Right lobe of liver (tissue), 6 donors: ENCODE results near the gene PKLR. TPM values are rescaled to one million over a fixed set of nuclear protein-coding genes. Genes with fewer than 3 reads are reported as not detected.

Source experiments
- ATAC-seq, 4 donors: fragments of 200-7000 bp; cut with Tn5 transposase; one replicate each; pipeline ENCODE4 v1.9.1; 2020; ENCODE audit warnings: mild to moderate bottlenecking in 4 of 4, moderate library complexity in 4 of 4
- DNase-seq, 3 donors: peaks; one replicate each; pipeline ENCODE4 v3.0.0-alpha.2; 2020
- H3K27ac ChIP-seq, 3 donors: fragments of 200-600 bp; one replicate each; pipeline ENCODE4 v1.8.0; 2022
- H3K27me3 ChIP-seq, 2 donors: fragments of 200-600 bp; one replicate each; pipeline ENCODE4 v1.8.0; 2022
- H3K36me3 ChIP-seq, 4 donors: fragments of 200-600 bp; sonication (generic) in 1 of 4; one replicate each; pipeline versions ENCODE4 v1.5.1 to v1.8.0; 2017 to 2022; ENCODE audit warnings: control low read depth in 1 of 4
- H3K4me1 ChIP-seq, 4 donors: fragments of 200-600 bp; sonication (generic) in 1 of 4; one replicate each; pipeline versions ENCODE4 v1.5.1 to v1.8.0; 2017 to 2022; ENCODE audit warnings: control low read depth in 1 of 4
- H3K4me3 ChIP-seq, 3 donors: fragments of 200-600 bp; one replicate each; pipeline ENCODE4 v1.8.0; 2022
- H3K9me3 ChIP-seq, 4 donors: fragments of 200-600 bp; sonication (generic) in 1 of 4; one replicate each; pipeline versions ENCODE4 v1.5.1 to v1.8.0; 2017 to 2022; ENCODE audit warnings: control low read depth in 1 of 4
- POLR2A ChIP-seq: fragments of 450-650 bp; IDR thresholded peaks from one replicate; pipeline ENCODE4 v1.6.1; 2017; ENCODE audit warnings: antibody characterized with exemption, mild to moderate bottlenecking
- WGBS: methylation state at CpG from one replicate; pipeline ENCODE4 v1.1.6; 2018; ENCODE audit warnings: low coverage, low lambda C conversion rate; ENCODE audit not compliant: insufficient coverage; ENCODE audit errors: missing lambda C conversion rate; 5-methylcytosine and 5-hydroxymethylcytosine counted together
- intact Hi-C, 2 donors: fragments of 100-400 bp; cut with DNase I; formaldehyde crosslinking; loops; one replicate each; pipeline versions ENCODE4 v1.11.2 to v1.14.1; 2022
- total RNA-seq, 6 experiments: library from RNA; depleted of rRNA in 2 of 6; stranded (reverse); fragments of >200 nt in 2 of 6; fragmentation: NEBNext Ultra II Directional in 3 of 6; extraction: Animal tissue kit (Norgen Biotek cat#: 25700) in 3 of 6; gene quantifications; one replicate each; pipeline versions ENCODE4 v1.1.0 to v1.2.4, GENCODE V29; 2016 to 2023
- TF ChIP-seq, protein P1 (sequence below), 4 donors: fragments of 200-600 bp in 3 of 4; fragments of 450-650 bp in 1 of 4; IDR thresholded peaks; one replicate each; pipeline versions ENCODE4 v1.5.1 to v1.8.0; 2016 to 2022; ENCODE audit warnings: antibody characterized with exemption in 4 of 4, mild to moderate bottlenecking in 2 of 4
- donor health status: DM: no; HTN: yes; CAD: no.
- donor health status: DM: no; HTN: no; CAD: no.
- donor health status: DM: no; HTN: no; CAD: no.
- donor health status: DM: no; HTN: yes; CAD: no.
- donor health status: DM: no; HTN: yes; CAD: no.

The PKLR gene
- total RNA-seq, 6 experiments from 2014 or later = 27.0 to 95.3 (median 36.1) TPM

DNA sequence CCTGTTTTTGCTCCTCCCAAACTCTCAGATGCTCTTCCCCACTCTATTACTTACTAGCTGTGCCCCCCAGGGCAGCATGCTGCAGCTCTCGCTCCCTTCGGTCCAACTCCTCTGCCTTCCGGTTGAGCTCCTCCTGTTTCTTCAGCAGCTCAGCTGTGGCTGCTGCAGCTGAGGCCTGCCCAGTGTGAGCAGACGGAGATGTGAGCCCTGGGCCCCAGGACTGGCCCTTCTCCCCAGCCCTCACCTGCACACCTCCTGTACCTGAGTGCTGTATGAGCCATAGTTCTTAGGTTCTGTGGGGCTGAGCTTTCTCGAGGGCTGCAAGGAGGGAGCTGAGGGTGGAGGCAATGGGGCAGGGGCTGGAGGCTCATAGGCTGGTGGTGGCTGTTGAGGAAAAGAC is 41.0 kb downstream of the PKLR start:
- DNase-seq = peak in 1 of 3 donors; percentile 30
- TF ChIP-seq POLR2A = no peak
- TF ChIP-seq, protein P1, sequence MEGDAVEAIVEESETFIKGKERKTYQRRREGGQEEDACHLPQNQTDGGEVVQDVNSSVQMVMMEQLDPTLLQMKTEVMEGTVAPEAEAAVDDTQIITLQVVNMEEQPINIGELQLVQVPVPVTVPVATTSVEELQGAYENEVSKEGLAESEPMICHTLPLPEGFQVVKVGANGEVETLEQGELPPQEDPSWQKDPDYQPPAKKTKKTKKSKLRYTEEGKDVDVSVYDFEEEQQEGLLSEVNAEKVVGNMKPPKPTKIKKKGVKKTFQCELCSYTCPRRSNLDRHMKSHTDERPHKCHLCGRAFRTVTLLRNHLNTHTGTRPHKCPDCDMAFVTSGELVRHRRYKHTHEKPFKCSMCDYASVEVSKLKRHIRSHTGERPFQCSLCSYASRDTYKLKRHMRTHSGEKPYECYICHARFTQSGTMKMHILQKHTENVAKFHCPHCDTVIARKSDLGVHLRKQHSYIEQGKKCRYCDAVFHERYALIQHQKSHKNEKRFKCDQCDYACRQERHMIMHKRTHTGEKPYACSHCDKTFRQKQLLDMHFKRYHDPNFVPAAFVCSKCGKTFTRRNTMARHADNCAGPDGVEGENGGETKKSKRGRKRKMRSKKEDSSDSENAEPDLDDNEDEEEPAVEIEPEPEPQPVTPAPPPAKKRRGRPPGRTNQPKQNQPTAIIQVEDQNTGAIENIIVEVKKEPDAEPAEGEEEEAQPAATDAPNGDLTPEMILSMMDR (IDR thresholded peaks at IDR 0.05) = no peak

DNA sequence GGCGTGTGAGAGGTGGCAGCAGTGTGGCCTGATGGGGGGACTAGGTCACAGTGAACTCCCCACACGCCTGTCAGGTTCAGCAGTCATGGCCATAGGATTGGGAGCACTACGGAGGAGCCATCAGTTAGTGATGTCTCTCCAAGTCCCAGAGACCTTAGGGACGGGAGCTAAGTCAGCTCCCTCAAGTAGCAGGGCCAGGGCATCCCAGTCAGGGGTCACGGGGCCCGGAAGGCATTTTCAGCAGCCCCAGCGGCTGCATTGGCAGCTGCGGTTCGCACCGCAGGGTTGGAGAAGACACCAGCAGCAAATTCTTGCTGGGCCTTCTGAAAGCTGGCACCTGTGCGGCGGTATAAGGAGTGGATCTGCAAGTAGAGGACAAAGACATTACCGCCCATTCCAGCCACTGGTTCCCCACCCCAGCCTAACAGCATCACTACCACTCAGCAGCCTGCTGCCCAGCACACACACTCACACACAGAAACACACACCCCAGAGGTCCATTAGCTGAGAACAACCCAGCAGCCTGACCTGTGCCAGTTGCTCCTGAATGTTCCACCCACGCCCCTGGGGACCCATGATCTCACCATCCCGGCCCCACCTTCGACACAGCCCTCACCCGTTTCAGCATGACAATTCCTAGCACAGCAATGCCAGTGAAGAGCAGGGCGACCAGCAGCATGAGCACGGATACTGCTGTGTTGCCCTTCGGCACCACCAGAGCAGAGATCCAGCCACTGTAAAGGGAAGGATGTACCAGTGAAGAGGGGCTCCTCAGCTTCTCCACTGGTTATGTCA is 45.0 kb downstream of the PKLR start:
- no peak for TF ChIP-seq POLR2A
- TF ChIP-seq, protein P1 (IDR thresholded peaks at IDR 0.05) = no peak
- H3K27ac ChIP-seq = peak overlapping the region; percentile 76 to 90 (median 82)
- intact Hi-C loops = no loop called here
- H3K27me3 ChIP-seq = no peaks in the 10 kb centered on the region
- 79% methylated on average over 9 of the region's 20 CpGs for WGBS
- H3K4me1 ChIP-seq = peaks cover 0 to 18% (median 2%) of the 10 kb centered on the region in 4 donors
- ATAC-seq (no peak), DNase-seq (no peak)
- no peaks in the 10 kb centered on the region for H3K9me3 ChIP-seq
- H3K4me3 ChIP-seq = peak overlapping the region; percentile 72 to 84 (median 79)
- peaks cover 0 to 26% (median 0%) of the 10 kb centered on the region in 4 donors for H3K36me3 ChIP-seq

More for the DNA sequence above, 41.0 kb downstream of the PKLR start:
- intact Hi-C loops = no loop called here
- no peak for ATAC-seq
- no peak overlapping the region for H3K27ac ChIP-seq
- H3K4me1 ChIP-seq = peaks cover 0 to 9% (median 4%) of the 10 kb centered on the region in 4 donors
- H3K9me3 ChIP-seq = no peaks in the 10 kb centered on the region
- WGBS = 97% methylated on average over 4 of the region's 5 CpGs
- no peak overlapping the region for H3K4me3 ChIP-seq
- H3K36me3 ChIP-seq = peaks cover 0 to 51% (median 10%) of the 10 kb centered on the region in 4 donors
- H3K27me3 ChIP-seq = no peaks in the 10 kb centered on the region

DNA sequence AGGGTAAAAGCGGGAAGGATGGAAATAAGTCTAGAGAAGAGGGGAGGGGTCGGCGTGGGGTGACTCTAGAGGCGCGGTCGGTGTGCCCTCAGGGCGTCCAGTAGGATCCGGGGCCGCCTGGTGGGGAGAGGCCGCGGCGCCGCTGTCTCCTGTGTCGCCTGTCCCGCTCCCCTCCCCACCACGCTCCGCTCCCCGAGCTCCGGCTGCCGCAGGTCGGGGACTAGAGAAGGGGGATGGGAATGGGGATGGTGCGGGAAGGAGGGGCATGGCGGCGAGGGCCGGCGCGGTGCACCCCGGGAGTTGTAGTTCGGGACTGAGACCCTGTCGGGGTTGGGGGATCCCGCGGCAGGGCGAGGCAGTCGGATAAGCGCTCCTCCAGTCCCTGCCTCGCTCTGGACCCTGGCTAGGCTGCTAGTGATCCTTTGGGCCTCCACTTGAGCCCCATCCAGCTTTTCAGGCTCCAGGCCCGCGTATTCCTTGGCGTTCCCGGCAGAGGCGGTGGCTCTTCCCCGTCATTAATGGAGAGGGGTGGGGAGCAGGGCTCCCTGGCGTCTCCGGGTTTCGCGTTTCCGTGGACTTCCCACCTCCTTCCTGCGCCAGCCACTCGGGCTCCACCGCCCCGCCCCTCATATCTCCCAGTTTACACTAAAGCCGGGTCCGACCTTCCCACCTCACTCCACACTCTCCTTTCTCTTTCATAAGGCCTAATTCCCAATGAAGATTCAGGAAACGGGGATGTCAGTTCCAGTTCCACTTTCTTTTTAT is 45.8 kb downstream of the PKLR start, which contains the start of gene ENTREP3:
TSS of gene ENTREP3 (minus strand) at position 241 of the 765 bp plus-strand sequence. CDS start 606 bp downstream, outside the sequence.
- 5% methylated on average over 17 of the region's 54 CpGs for WGBS
- intact Hi-C loops = no loop called here
- TF ChIP-seq, protein P1 (IDR thresholded peaks at IDR 0.05) = no peak
- TF ChIP-seq POLR2A = no peak
- H3K4me1 ChIP-seq = peaks cover 0 to 14% (median 0%) of the 10 kb centered on the region in 4 donors
- no peaks in the 10 kb centered on the region for H3K9me3 ChIP-seq
- DNase-seq (peak; percentile 89 to 91 (median 91)), ATAC-seq (peak; percentile 89 to 91 (median 91))
- peak within 1 kb of the TSS; percentile 72 to 84 (median 79) for H3K4me3 ChIP-seq
- H3K36me3 ChIP-seq = peaks cover 0 to 25% (median 0%) of the 10 kb centered on the region in 4 donors
- no peaks in the 10 kb centered on the region for H3K27me3 ChIP-seq
- peak within 1 kb of the TSS; percentile 76 to 90 (median 82) for H3K27ac ChIP-seq

DNA sequence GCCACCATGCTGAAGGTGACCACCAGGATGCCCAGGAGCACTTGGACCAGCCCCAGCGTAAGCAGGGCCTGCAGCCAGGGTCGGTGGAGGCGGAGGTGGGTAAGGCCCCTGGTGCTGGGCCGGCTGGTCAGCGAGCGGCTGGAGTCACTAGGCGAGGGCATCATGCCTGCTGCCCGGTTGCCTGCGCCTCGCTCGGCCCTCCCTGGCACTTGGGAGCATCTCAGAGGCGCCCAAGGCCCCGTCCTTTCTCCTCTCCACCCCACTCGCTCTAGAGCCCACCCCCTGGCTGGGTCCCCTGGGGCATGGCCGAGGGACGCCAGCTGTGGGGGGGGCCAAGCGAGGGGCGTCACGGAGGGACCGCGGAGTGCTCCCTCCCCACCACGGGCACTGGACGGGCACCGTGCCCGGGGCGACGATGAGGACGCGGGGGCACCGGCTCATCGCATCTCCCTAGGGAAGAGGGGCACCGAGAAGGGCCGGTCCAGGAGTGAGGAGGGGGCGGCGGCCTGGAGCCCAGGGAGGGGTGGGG is 46.5 kb downstream of the PKLR start:
- TF ChIP-seq POLR2A = no peak
- TF ChIP-seq, protein P1 (IDR thresholded peaks at IDR 0.05) = no peak
- Histone ChIP-seq H3K36me3 (peaks cover 0 to 21% (median 0%) of the 10 kb centered on the region in 4 donors), H3K27ac (peak overlapping the region; percentile 76 to 90 (median 82)), H3K4me1 (peaks cover 0 to 16% (median 0%) of the 10 kb centered on the region in 4 donors), H3K9me3 (no peaks in the 10 kb centered on the region), H3K4me3 (peak overlapping the region; percentile 72 to 84 (median 79)), H3K27me3 (no peaks in the 10 kb centered on the region)
- DNase-seq (peak in 2 of 3 donors; percentile 45 to 56), ATAC-seq (peak in 2 of 4 donors; percentile 1 to 4)
- intact Hi-C loops = loop anchor here in 1 of 2 donors (5.0 kb wide), 1 partner anchor 73 kb away; no protein-coding TSS in a partner anchor
- WGBS = 0% methylated on average over 16 of the region's 35 CpGs
